PC-3 (cell line): ENCODE results near the gene NAA10.

Experiments used
- CTCF ChIP-seq: fragments of 300-600 bp; sonication (generic); conservative IDR thresholded peaks from 2 replicates; pipeline ENCODE4 v1.5.1; 2017; ENCODE audit warnings: antibody characterized with exemption, low read depth, mild to moderate bottlenecking, low read length
- EZH2phosphoT487 ChIP-seq: fragments of 300-600 bp; sonication (generic); IDR thresholded peaks from 2 replicates; pipeline ENCODE4 v1.6.1; 2018; ENCODE audit warnings: mild to moderate bottlenecking, antibody characterized with exemption, low read length, borderline replicate concordance

DNA sequence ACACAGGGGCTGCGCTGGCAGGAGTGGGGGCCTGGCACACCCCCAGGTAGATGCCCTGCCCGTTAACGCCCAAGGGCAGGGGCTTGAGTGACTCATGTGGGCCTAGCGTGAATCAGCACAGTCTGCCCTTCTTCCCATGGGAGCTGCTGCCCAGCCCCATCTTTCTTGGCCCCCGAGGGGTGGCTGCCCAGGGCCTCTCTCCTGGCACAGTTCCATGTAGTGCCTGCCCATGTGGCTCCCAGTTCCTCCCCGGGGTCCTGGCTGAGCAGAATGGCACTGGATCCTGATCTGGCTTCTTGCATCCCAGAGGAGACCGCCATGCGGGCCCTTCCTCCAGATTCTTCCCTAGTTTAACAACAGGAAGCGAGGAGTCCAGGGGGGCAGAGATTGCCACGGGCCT is 32.5 kb downstream of the NAA10 start:
- no peak for TF ChIP-seq CTCF
- TF ChIP-seq EZH2phosphoT487: no peak
